ENCODE results near the gene KLHDC7B.

Gene KLHDC7B

DNA sequence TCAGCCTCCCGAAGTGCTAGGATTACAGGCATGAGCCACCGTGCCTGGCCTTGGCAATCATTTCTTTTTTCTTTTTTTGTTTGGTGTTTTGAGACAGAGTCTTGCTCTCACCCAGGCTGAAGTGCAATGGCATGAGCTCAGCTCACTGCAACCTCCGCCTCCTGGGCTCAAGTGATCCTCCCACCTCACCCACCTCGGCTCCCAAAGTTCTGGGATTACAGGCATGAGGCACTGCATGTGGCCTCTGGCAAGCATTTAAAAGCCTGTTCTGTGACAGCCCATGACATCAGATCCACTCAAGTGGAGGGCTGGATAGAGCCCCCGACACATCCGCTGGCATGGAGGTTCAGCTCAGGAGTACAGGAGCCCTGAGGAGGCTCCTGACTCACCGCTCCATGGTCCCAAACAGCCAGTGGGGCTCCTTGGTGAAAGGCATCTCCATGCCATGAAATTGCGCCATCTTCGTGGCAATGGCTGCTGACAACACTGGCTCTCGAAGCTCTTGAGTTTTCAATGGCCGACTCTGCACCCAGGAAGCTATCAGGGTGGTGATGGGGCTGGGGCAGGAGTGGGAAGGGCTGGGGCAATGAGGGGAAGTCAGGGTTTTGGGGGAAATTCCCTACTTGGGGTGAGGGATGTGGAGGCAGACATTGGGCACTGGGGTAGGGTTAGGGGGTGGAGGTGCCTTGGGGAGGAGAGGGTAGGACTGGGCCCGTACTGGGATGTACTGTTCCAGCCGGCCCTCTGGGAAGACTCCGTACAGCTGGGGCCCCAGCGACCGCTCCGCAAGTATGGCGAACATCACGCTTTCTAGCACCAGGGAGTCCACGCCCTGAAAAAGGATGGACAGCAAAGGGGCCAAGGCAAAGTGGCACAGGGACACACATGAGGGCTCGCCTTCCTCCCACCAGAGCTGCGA lies 35.6 kb downstream of the KLHDC7B start:
- peak overlapping the region; percentile 72 for H3K4me3 ChIP-seq (ENCODE audit: low read length)
- TF ChIP-seq, protein P1, sequence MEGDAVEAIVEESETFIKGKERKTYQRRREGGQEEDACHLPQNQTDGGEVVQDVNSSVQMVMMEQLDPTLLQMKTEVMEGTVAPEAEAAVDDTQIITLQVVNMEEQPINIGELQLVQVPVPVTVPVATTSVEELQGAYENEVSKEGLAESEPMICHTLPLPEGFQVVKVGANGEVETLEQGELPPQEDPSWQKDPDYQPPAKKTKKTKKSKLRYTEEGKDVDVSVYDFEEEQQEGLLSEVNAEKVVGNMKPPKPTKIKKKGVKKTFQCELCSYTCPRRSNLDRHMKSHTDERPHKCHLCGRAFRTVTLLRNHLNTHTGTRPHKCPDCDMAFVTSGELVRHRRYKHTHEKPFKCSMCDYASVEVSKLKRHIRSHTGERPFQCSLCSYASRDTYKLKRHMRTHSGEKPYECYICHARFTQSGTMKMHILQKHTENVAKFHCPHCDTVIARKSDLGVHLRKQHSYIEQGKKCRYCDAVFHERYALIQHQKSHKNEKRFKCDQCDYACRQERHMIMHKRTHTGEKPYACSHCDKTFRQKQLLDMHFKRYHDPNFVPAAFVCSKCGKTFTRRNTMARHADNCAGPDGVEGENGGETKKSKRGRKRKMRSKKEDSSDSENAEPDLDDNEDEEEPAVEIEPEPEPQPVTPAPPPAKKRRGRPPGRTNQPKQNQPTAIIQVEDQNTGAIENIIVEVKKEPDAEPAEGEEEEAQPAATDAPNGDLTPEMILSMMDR (conservative IDR thresholded peaks at IDR 0.05; ENCODE audit: low read depth, low read length) = no peak
- DNase-seq (ENCODE audit: low read depth) = no peak

DNA sequence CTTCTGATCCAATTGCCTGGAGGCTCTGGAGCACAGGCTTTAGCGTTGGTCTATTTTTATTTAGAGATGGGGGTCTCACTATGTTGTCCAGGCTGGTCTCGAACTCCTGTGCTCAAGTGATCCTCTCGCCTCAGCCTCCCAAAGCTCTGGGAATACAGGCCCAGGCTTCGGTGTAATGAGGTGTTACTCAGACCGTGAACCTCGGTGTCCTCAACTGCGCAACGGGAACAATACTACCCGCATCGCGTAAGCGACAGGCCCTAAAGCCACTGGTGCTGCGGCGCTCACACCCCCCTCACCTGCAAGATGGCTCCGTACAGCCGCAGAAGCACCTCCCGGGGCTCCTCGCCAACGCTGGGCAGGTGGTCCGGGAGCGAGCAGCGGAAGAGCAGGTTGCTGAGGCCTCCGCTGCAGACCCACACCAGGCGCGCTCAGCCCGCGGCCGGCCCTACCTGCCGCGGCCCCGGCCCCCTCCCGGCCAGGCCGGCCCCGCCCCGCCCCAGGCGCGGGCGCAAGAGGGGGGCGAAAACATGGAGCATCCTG lies 36.3 kb downstream of the KLHDC7B start:
- TF ChIP-seq, protein P1 (conservative IDR thresholded peaks at IDR 0.05; ENCODE audit: low read depth, low read length) = no peak
- peak overlapping the region; percentile 72 for H3K4me3 ChIP-seq (ENCODE audit: low read length)
- no peak for DNase-seq (ENCODE audit: low read depth)

DNA sequence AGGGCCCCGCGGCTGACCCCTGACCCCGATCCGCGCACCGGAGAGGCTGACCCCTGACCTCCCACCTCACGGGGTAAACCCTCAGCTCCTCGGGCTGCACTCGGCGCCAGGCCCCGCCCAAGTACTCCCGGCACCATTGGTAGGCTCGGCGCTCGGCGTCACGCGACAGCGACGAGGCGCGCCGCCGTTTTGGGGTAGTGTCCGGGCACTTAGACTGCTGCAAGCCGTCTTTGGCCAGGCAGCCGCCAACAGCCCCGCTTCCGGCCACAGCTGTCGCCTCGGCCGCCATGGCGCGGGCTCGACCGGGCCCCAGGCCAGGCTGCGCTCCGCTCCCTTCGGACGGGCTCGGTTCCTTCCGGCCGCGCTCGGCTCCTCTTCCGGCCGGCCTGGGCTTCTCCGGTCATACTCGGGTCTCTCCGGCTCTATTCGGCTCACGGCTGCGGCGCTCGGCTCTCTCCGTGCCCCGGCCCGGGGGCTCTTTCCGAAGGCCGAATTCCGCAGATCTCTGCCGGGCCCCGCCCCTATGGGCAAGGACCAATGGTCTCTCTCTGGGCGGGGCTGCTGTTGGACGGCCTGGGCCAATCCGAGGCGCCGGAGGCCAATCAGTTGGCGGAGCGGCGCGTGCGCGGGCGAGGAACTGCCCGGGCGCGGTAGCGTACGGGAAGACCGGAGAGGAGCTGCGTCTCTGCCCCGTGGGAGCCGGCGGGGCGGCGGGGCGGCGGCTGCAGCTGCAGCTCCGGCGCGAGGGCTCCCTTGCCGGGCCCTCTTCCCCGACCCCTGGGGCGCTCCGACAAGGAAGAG lies 37.0 kb downstream of the KLHDC7B start, which contains the start of gene CHKB:
CHKB (minus strand) TSS at position 357 of the 801 bp plus-strand sequence; CDS start at position 289, 68 bp downstream.
- H3K4me3 ChIP-seq (ENCODE audit: low read length) = peak within 1 kb of the TSS; percentile 72
- TF ChIP-seq, protein P1 (conservative IDR thresholded peaks at IDR 0.05; ENCODE audit: low read depth, low read length) = no peak
- DNase-seq (ENCODE audit: low read depth) = peak; percentile 84

DNA sequence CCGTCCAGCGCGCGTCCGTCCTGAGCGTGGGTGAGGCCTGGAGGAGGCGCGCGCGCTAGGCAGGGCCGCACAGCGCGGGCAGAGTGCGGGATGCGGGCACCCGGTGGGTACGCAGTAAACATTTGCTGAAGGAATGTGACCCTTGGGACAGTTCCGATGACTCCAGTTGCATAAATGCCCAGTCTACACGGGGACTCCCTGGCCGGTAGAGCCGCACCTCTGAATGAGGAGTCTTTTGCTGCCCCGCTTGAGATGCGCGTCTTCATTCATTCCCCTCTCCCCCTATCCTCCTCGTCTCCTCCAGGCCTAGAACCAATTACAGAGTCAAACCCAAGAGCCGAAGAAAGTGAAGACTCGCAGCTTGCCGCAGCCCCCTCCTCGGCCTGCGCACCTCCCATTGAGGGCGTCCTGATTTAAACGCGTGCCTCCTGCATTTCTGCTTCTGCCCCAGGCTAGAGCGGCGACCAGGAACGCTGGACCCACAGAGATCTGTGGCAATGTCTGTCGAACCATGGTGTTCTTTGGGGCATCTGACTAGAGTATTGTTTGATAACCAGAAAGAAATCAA lies 37.7 kb downstream of the KLHDC7B start:
- TF ChIP-seq, protein P1 (conservative IDR thresholded peaks at IDR 0.05; ENCODE audit: low read depth, low read length) = no peak
- no peak for DNase-seq (ENCODE audit: low read depth)
- peak overlapping the region; percentile 68 for H3K4me3 ChIP-seq (ENCODE audit: low read length)

DNA sequence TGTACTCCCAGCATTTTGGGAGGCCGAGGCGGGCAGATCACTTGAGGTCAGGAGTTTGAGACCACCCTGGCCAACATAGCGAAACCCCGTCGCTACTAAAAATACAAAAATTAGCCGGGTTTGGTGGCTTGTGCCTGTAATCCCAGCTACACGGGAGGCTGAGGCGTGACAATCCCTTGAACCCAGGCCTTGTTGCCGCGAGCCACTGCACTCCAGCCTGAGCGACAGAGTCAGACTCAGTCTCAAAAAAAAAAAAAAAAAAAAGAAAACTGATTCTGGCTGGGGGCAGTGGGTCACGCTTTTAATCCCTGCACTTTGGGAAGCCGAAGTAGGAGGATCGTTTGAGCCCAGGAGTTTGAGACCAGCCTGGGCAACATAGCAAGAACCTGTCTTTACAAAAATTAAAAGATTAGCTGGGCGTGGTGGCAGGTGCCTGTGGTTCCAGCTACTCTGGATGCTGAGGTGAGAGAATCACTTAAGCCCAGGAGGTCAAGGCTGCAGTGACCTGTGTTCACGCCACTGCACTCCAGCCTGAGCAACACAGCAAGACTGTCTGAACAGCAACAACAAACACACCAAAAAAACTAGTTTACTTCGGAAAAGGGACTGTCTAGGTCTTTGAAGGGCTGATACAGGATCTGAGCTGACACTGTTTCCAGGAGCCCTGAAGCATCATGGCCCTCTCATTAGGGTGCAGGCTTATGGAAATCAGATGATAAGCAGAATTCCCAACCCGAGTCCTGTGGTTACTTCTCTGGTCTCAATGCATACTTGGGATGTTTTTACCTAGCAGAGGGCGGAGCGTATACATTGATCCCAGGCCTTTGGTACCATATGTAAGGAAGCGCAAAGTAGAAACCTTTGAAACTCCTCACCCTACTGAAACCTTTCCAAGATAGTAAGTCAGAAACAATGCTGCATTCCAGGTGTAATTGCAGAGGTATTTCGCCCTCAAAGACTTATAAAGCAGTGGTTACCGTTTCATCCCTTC lies 38.7 kb downstream of the KLHDC7B start:
- H3K4me3 ChIP-seq (ENCODE audit: low read length) = no peak overlapping the region
- TF ChIP-seq, protein P1 (conservative IDR thresholded peaks at IDR 0.05; ENCODE audit: low read depth, low read length) = no peak
- DNase-seq (ENCODE audit: low read depth) = no peak

DNA sequence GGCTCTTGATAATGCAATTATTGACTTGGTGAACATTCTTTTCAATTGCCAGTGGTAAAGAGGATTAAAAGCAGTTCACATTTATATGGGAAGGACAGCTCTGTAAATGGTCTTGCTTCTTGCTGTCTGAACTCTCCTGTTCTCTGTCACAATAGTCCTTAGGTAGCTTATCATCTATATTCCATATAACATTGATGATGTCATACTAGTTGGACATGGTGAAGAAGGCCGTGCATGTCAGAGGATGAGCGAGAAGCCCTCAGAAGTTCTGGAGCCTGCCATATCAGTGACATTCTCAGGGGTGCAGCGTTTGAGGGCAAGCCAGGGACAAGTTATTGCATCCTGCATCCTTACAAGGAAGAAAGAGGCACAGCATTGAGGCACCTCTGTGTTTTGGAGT lies 39.5 kb downstream of the KLHDC7B start:
- H3K4me3 ChIP-seq (ENCODE audit: low read length) = no peak overlapping the region
- TF ChIP-seq, protein P1 (conservative IDR thresholded peaks at IDR 0.05; ENCODE audit: low read depth, low read length) = no peak
- DNase-seq (ENCODE audit: low read depth) = no peak

Data from retinal pigment epithelial cell (primary cell).